ENCODE data around the gene GDF10. TPM values are rescaled to one million over a fixed set of nuclear protein-coding genes. Genes with fewer than 3 reads are reported as not detected.
A peak's percentile ranks its signal among the peaks of the same experiment; 100 is the strongest.

The GDF10 gene
- total RNA-seq, 1 experiment from 2014 or later: 0.20 TPM

- Histone ChIP-seq H3K27ac (ENCODE audit: insufficient read length, low read depth, low read length) (no peak overlapping the region), H3K14ac (ENCODE audit: insufficient read depth, low read length) (no peak overlapping the region), H3K23ac (ENCODE audit: insufficient read length, low read depth, low read length) (no peak overlapping the region), H2BK12ac (ENCODE audit: insufficient read length, low read depth, low read length) (no peak overlapping the region), H3K27me3 (ENCODE audit: insufficient read depth, low read length) (no peaks in the 10 kb centered on the region), H3K18ac (ENCODE audit: insufficient read length, low read depth, low read length) (no peak overlapping the region), H2BK20ac (ENCODE audit: low read depth, low read length, poor library complexity, severe bottlenecking) (no peak overlapping the region), H4K5ac (ENCODE audit: insufficient read length, low read depth, low read length) (no peak overlapping the region), H4K20me1 (ENCODE audit: control insufficient read depth, insufficient read depth, insufficient read length) (no peaks in the 10 kb centered on the region), H4K91ac (ENCODE audit: insufficient read length, low read depth, low read length) (no peak overlapping the region), H3K9me3 (ENCODE audit: control insufficient read depth, low read depth, low read length) (no peaks in the 10 kb centered on the region), H2BK15ac (ENCODE audit: low read depth, low read length) (no peak overlapping the region), H3K56ac (ENCODE audit: insufficient read length, low read depth, low read length) (no peak overlapping the region), H4K8ac (replicated peaks; ENCODE audit: insufficient read length, low read depth, low read length) (no peak overlapping the region), H2BK120ac (ENCODE audit: low read depth, low read length, poor library complexity, severe bottlenecking) (no peak overlapping the region), H3K4me1 (ENCODE audit: insufficient read depth, low read length) (no peaks in the 10 kb centered on the region; the same call in 1 of the 2 replicates), H2AFZ (ENCODE audit: low read length) (no peak overlapping the region), H2AK5ac (ENCODE audit: insufficient read length, low read length) (no peak overlapping the region), H3K79me2 (ENCODE audit: insufficient read depth, low read length) (no peaks in the 10 kb centered on the region), H3K79me1 (ENCODE audit: insufficient read depth, low read depth, low read length, poor library complexity, severe bottlenecking) (no peaks in the 10 kb centered on the region), H3K4me2 (ENCODE audit: insufficient read depth, insufficient read length, low read length) (no peak overlapping the region), H2BK5ac (ENCODE audit: insufficient read length, low read length) (no peak overlapping the region), H3K23me2 (ENCODE audit: insufficient read length, low read depth, low read length, poor library complexity, severe bottlenecking) (no peaks in the 10 kb centered on the region), H3T11ph (ENCODE audit: low read length) (no peak overlapping the region), H3K9ac (ENCODE audit: extremely low read depth, insufficient read length, low read length) (no peak overlapping the region), H3K4ac (ENCODE audit: low read depth, low read length) (no peak overlapping the region)
- Mint-ChIP-seq H3K4me3 (no peak overlapping the region), H3K9me3 (no peaks in the 10 kb centered on the region; a peak in 3 of 5 replicates), H3K27me3 (ENCODE audit: low read depth) (peaks cover 2% of the 10 kb centered on the region), H3K4me1 (no peaks in the 10 kb centered on the region), H3K36me3 (ENCODE audit: insufficient read depth in 1 of 3, low read depth in 3 of 3) (no peaks in the 10 kb centered on the region; a peak in 1 of 7 replicates), H3K27ac (peak overlapping the region in 1 of 3 experiments; percentile 1; a peak in 1 of 7 replicates)
- no peak for DNase-seq
- TF ChIP-seq, protein P1, sequence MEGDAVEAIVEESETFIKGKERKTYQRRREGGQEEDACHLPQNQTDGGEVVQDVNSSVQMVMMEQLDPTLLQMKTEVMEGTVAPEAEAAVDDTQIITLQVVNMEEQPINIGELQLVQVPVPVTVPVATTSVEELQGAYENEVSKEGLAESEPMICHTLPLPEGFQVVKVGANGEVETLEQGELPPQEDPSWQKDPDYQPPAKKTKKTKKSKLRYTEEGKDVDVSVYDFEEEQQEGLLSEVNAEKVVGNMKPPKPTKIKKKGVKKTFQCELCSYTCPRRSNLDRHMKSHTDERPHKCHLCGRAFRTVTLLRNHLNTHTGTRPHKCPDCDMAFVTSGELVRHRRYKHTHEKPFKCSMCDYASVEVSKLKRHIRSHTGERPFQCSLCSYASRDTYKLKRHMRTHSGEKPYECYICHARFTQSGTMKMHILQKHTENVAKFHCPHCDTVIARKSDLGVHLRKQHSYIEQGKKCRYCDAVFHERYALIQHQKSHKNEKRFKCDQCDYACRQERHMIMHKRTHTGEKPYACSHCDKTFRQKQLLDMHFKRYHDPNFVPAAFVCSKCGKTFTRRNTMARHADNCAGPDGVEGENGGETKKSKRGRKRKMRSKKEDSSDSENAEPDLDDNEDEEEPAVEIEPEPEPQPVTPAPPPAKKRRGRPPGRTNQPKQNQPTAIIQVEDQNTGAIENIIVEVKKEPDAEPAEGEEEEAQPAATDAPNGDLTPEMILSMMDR (conservative IDR thresholded peaks at IDR 0.05): no peak
- no CpG with 5 or more reads among the region's 5 CpGs for WGBS (ENCODE audit: extremely low coverage, insufficient read length, low lambda C conversion rate)
Observed at GRCh38 chr10:47316131-47316530, 16.1 kb downstream of the GDF10 start.
